ENCODE measurements around the gene PAPPA. TPM values are rescaled to one million over a fixed set of nuclear protein-coding genes. Genes with fewer than 3 reads are reported as not detected.
A peak's percentile ranks its signal among the peaks of the same experiment; 100 is the strongest.

The PAPPA gene
- total RNA-seq, 2 experiments from 2014 or later, result not detected

DNA sequence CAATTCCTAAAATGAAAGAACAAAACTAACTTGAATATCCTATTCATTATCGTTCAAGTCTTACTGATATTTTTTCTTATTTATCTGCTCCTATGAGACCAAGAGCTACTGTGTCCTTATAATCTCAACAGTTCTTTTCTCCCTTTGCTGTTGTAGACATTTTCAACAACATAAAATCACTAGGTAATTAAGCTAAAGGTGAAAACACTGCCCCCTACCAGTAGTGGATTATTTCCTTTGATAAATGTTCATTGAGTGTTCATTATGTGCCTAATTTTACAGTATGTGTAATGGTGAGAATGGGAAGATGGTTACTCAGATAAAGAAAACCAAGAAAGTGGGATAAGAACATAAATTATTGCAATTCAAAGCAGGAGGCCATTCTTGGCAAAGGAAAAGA, 41.4 kb upstream of the PAPPA start:
- Histone ChIP-seq H2AFZ (ENCODE audit: low read length) (no peak overlapping the region), H3K9me3 (ENCODE audit: low read length) (no peaks in the 10 kb centered on the region), H3K27ac (ENCODE audit: low read depth, low read length, poor library complexity, severe bottlenecking) (no peak overlapping the region), H4K20me1 (ENCODE audit: insufficient read depth, low read length) (no peaks in the 10 kb centered on the region), H3K4me3 (ENCODE audit: low read depth, low read length, poor library complexity, severe bottlenecking) (no peak overlapping the region), H3K9me2 (ENCODE audit: insufficient read depth, low read length) (no peaks in the 10 kb centered on the region), H3K36me3 (ENCODE audit: insufficient read depth, low read length) (no peaks in the 10 kb centered on the region), H3K79me2 (ENCODE audit: insufficient read depth, low read depth, low read length) (no peaks in the 10 kb centered on the region), H3K4me1 (ENCODE audit: insufficient read depth, low read length, poor library complexity, severe bottlenecking) (no peaks in the 10 kb centered on the region), H3K4me2 (ENCODE audit: low read length) (no peak overlapping the region)
- intact Hi-C loops (cut with micrococcal nuclease; ENCODE audit: unreplicated experiment), result no loop called here
- no TSS peak for BruUV-seq (replicated peaks)
- CTCF ChIA-PET (ENCODE audit: unreplicated experiment), result no interaction called here
- DNase-seq (ENCODE audit: low spot score), result peak; percentile 1
- TF ChIP-seq, protein P1, sequence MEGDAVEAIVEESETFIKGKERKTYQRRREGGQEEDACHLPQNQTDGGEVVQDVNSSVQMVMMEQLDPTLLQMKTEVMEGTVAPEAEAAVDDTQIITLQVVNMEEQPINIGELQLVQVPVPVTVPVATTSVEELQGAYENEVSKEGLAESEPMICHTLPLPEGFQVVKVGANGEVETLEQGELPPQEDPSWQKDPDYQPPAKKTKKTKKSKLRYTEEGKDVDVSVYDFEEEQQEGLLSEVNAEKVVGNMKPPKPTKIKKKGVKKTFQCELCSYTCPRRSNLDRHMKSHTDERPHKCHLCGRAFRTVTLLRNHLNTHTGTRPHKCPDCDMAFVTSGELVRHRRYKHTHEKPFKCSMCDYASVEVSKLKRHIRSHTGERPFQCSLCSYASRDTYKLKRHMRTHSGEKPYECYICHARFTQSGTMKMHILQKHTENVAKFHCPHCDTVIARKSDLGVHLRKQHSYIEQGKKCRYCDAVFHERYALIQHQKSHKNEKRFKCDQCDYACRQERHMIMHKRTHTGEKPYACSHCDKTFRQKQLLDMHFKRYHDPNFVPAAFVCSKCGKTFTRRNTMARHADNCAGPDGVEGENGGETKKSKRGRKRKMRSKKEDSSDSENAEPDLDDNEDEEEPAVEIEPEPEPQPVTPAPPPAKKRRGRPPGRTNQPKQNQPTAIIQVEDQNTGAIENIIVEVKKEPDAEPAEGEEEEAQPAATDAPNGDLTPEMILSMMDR (conservative IDR thresholded peaks at IDR 0.05; ENCODE audit: low read length), result peak; percentile 65
- no peak for TF ChIP-seq EZH2phosphoT487 (IDR thresholded peaks at IDR 0.05; ENCODE audit: borderline replicate concordance, low read depth, low read length)
- POLR2A ChIA-PET, result no interaction called here

DNA sequence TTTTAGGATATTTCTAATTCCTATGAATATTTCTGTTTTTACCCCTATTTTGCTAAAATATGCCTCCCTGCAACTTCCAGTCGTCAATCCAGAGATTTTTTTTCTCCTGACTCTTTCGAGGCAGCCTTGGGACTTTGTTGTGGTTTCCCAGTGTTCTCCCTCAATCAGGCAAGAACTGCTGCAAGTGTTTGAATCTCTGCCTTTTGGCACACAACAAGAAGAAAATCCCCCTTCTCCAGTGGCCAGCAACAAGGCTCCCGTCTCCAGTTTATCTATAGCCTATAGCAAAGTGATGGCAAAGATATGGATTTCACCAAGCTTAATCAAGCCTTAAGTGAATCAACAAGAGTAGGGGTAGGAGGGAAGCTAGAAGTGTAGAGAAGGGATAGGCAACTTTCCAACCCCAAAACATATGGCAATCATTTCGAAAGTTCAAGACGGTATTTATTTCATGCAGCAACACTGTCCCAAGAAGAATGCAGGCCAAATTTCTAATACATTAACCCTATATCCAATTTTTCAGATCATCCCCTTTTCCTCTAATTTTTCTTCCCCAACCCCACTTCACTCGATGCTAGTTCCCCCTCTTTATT, 37.7 kb upstream of the PAPPA start:
- no peak overlapping the region for H2AFZ ChIP-seq (ENCODE audit: low read length)
- H3K9me2 ChIP-seq (ENCODE audit: insufficient read depth, low read length), result no peaks in the 10 kb centered on the region
- intact Hi-C loops (cut with micrococcal nuclease; ENCODE audit: unreplicated experiment), result no loop called here
- TF ChIP-seq EZH2phosphoT487 (IDR thresholded peaks at IDR 0.05; ENCODE audit: borderline replicate concordance, low read depth, low read length), result no peak
- TF ChIP-seq, protein P1 (conservative IDR thresholded peaks at IDR 0.05; ENCODE audit: low read length), result no peak
- POLR2A ChIA-PET, result no interaction called here
- H3K9me3 ChIP-seq (ENCODE audit: low read length), result no peaks in the 10 kb centered on the region
- no peaks in the 10 kb centered on the region for H4K20me1 ChIP-seq (ENCODE audit: insufficient read depth, low read length)
- CTCF ChIA-PET (ENCODE audit: unreplicated experiment), result no interaction called here
- BruUV-seq (replicated peaks), result no TSS peak
- H3K36me3 ChIP-seq (ENCODE audit: insufficient read depth, low read length), result no peaks in the 10 kb centered on the region
- no peak overlapping the region for H3K4me2 ChIP-seq (ENCODE audit: low read length)
- no peak overlapping the region for H3K27ac ChIP-seq (ENCODE audit: low read depth, low read length, poor library complexity, severe bottlenecking)
- no peaks in the 10 kb centered on the region for H3K4me1 ChIP-seq (ENCODE audit: insufficient read depth, low read length, poor library complexity, severe bottlenecking)
- no peaks in the 10 kb centered on the region for H3K79me2 ChIP-seq (ENCODE audit: insufficient read depth, low read depth, low read length)
- no peak for DNase-seq (ENCODE audit: low spot score)
- H3K4me3 ChIP-seq (ENCODE audit: low read depth, low read length, poor library complexity, severe bottlenecking), result no peak overlapping the region

DNA sequence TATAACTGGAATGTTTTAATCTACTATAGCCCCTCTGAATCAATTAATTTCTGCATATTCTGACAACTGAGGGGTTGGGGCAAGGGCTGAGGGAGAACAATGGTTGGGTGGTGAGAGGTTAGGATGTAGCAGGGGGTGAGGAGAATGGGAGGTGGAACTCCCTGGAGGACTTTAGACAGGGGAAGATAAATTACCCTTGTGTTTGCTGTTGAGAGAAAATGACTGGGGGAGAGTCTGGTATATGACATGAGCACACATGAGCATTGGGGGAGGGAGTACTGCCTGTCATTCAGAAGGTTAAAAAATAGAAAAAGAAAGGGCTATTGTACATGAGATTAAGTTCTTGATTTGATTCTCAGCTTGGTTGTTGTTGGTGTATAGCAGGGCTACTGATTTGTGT, 37.2 kb upstream of the PAPPA start:
- H3K9me3 ChIP-seq (ENCODE audit: low read length), result no peaks in the 10 kb centered on the region
- H3K4me2 ChIP-seq (ENCODE audit: low read length), result no peak overlapping the region
- no peak overlapping the region for H3K4me3 ChIP-seq (ENCODE audit: low read depth, low read length, poor library complexity, severe bottlenecking)
- no peaks in the 10 kb centered on the region for H3K4me1 ChIP-seq (ENCODE audit: insufficient read depth, low read length, poor library complexity, severe bottlenecking)
- POLR2A ChIA-PET, result no interaction called here
- H3K36me3 ChIP-seq (ENCODE audit: insufficient read depth, low read length), result no peaks in the 10 kb centered on the region
- no peak overlapping the region for H2AFZ ChIP-seq (ENCODE audit: low read length)
- no peaks in the 10 kb centered on the region for H4K20me1 ChIP-seq (ENCODE audit: insufficient read depth, low read length)
- no peaks in the 10 kb centered on the region for H3K79me2 ChIP-seq (ENCODE audit: insufficient read depth, low read depth, low read length)
- H3K27ac ChIP-seq (ENCODE audit: low read depth, low read length, poor library complexity, severe bottlenecking), result no peak overlapping the region
- no TSS peak for BruUV-seq (replicated peaks)
- intact Hi-C loops (cut with micrococcal nuclease; ENCODE audit: unreplicated experiment), result no loop called here
- no peaks in the 10 kb centered on the region for H3K9me2 ChIP-seq (ENCODE audit: insufficient read depth, low read length)
- no peak for DNase-seq (ENCODE audit: low spot score)
- CTCF ChIA-PET (ENCODE audit: unreplicated experiment), result no interaction called here
- TF ChIP-seq, protein P1 (conservative IDR thresholded peaks at IDR 0.05; ENCODE audit: low read length), result no peak
- no peak for TF ChIP-seq EZH2phosphoT487 (IDR thresholded peaks at IDR 0.05; ENCODE audit: borderline replicate concordance, low read depth, low read length)
